HG03175 (cell line): ENCODE measurements around the gene UGT2B15.

ENCODE experiments used
- ATAC-seq: cut with Tn5 transposase; IDR thresholded peaks from one replicate; pipeline ENCODE4 v1.9.1; 2021; ENCODE audit warnings: mild to moderate bottlenecking, moderate library complexity; ENCODE audit not compliant: unreplicated experiment

Gene UGT2B15

GRCh38 chr4:68656445-68656973 is 13.9 kb downstream of the UGT2B15 start:
- peak; percentile 54 for ATAC-seq

DNA sequence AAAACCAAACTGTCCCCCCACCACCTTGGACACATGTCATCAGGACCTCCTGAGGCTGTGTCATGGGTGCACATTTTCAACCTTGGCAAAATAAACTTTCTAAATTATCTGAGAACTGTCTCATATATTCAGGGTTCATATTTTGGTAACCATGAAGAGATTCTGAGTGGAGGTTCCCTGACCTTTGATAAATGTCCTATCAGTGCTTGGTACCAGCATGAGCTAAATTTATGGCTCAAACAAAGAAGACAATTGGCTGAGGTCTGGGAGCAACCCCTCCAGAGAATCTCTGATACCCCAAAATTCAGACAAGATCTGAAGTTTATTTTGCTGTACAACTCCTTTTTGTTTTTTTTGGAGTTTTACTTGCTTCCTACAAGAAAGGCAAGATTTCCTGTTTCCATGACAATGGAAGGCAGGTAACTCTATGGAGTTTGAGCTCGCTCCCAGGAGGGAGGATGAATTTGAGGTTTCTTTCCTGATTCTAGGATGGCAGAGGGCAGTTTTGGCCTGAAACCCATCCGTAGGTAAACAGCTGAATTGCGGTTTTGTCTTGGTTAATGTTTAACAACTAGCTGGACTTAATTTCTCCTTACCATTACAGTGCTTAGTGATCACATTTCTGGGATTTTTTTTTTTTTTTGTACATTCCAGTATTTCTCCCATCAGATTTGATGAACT is 14.5 kb downstream of the UGT2B15 start:
- ATAC-seq, result peak; percentile 30

DNA sequence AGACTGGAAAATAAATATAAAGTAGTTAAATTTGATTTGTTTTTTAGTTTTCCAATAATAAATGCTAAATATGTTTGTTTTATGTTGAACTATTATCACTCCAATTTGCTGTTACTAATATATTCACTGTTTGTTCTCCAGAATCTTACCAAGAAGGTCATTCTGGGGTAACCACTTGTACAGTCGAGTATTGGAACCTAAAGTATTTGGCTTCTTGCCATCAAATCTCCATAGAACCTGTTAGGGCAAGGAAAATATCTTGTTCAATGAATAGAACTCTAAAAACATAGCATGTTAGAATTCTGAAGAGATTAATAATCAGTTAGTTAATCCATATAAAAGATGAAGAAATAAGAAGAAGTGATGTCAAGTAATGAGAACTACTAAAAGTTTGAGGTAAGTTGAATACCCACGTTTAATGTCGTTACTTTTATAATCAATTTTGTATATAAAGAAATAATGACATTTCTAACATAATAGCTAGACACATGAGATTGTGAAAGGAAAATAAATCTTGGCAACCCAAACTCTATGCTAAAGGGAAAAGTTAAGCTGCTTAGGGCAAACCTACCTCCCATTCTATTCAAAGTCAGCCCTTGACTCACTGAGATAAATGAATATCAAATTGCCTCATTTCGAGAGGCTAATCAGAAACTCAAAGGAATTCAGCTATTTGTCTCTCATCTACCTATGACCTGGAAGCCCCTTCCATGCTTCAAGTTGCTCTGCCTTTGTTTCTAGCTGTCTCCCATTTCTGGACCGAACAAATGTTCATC is 15.3 kb downstream of the UGT2B15 start:
- ATAC-seq, result no peak

- ATAC-seq, result no peak
Observed at GRCh38 chr4:68651932-68652331, 18.5 kb downstream of the UGT2B15 start.

GRCh38 chr4:68630371-68630770 is 40.1 kb downstream of the UGT2B15 start:
- no peak for ATAC-seq

DNA sequence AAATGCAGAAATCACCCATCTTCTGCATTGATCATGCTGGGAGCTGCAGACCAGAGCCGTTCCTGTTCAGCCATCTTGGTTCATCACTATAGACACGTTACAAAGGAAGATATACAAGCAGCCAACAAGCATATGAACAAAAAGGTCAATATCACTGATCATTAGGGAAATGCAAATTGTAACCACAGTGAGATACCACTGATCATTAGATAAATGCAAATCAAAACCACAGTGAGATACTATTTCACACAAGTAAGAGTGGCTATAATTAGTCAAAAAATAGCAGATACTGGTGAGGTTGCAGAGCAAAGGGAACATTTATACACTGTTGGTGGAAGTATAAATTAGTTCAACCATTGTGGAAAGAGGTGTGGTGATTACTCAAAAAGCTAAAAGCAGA is 47.7 kb downstream of the UGT2B15 start:
- peak; percentile 93 for ATAC-seq

DNA sequence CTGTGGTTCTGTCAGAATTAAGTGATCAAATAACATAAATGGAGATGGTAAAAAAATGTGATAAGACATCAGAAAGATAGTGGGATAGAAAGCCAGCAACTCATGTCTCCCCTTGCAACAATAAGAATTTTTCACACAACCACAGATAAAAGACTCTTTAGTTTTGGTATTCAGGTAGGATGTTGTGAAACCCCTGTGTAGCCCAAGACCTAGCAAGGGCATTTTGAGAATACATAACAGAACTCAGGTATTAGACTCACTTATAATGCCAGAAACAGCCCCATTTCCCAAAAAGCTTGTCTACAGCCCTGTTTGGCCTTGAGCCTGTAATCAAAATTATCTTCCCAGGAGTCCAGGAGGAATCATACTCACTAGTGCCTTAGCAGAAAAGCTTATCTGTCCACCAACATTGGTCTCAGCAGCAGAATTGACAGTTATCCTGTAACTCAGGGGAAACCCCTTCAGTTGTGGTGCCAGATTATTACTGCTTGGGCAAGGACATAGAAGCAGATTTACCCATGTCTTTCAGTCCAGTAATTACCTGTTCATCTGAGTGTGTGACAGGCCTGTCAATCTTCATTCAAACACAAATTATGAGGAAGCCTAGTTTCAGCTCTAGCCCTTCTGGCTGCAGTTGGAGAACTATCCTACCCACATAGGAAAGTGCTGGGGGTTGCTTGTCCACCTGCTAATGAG is 53.3 kb downstream of the UGT2B15 start:
- ATAC-seq, result peak; percentile 81

GRCh38 chr4:68615699-68616422 is 54.6 kb downstream of the UGT2B15 start:
- no peak for ATAC-seq

DNA sequence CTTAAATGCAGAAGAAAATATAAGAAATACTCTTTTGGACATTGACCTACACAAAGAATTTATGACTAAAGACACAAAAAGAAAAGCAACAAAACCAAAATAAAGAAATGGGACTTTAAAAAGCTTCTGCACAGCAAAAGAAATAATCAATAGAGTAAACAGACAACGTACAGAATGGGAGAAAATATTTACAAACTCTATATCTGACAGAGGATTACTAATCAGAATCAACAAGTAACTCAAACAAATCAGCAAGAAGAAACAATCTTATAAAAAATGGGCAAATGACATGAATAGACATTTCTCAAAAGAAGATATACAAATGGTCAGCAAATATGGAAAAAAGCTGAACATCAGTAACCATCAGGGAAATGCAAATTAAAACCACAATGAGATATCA is 56.7 kb downstream of the UGT2B15 start:
- no peak for ATAC-seq

- ATAC-seq, result no peak
Observed at GRCh38 chr4:68606240-68606639, 64.2 kb downstream of the UGT2B15 start.

DNA sequence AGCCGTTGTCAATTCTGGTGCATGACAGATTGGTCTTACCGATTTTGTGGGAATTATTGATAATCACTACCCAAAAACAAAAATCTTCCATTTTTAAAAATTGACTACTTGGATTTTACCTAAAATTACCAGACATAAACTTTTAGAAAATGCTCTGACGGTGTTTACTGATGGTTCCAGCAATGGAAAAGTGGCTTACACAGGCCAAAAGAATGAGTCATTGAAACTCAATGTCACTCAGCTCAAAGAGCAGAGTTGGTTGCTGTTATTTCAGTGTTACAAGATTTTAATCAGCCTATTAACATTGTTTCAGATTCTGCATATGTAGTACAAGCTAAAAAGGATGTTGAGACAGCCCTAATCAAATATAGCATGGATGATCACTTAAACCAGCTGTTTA is 71.3 kb downstream of the UGT2B15 start:
- no peak for ATAC-seq

DNA sequence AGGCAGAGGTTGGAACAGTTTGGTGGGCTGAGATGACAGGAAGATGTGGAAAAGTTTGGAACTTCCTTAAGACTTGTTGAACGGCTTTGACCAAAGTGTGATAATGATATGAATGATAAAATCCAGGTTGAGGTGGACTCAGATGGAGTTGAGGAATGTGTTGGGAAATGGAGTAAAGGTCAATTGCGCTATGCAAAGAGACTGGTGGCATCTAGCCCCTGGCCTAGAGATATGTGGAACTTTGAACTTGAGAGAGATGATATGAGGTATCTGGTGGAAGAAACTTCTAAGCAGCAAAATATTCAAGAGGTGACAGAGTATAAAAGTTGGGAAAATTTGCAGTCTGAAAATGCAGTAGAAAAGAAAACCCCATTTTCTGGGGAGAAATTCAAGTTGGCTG is 73.0 kb downstream of the UGT2B15 start:
- no peak for ATAC-seq
